ENCODE data around the gene AP5Z1.

AP5Z1 gene

DNA sequence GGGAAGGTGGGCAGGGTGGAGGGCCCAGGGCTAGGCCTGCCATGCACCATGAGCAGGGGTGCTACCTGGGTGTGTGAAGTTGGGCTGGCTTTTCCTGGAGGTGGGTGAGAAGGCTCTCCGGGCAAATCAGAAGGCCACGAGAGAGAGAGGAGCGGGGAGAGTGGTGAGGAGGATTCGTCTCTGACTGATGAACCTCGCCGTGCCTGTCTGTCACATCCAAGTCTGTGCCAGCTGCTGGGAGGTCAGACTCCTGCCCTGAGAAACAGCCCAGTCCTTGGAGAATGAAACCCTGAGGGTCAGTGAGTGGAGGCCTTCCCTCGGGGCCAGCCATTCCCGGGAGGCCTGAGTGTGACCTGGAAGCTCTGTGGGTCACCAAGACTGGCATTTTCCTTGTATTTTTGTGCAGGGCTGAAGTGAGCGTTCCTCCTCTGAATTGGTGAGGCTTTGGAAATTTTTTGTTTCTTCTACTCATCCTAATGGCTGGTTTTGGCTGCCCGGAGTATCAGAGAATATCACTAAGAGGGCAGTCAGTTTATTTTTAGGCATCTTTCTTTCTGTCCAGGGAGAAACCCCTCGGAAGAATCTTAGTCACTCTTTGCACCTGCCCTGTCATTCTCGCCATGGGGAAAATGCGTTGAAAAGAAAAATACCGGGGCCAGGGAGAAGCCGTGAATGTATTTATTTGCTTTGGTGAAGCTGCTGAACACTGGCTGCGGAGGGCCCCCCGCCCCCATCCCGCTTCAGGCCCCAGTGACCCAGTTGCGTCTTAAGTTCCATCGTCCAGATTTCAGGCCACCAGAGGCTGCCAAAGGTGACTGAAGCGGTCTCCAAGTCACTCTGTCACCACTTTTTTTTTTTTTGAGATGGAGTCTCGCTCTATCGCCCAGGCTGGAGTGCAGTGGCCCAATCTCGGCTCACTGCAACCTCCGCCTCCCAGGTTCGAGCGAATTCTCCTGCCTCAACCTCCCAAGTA, 6.5 kb upstream of the AP5Z1 start:
- DNase-seq, result no peak

DNA sequence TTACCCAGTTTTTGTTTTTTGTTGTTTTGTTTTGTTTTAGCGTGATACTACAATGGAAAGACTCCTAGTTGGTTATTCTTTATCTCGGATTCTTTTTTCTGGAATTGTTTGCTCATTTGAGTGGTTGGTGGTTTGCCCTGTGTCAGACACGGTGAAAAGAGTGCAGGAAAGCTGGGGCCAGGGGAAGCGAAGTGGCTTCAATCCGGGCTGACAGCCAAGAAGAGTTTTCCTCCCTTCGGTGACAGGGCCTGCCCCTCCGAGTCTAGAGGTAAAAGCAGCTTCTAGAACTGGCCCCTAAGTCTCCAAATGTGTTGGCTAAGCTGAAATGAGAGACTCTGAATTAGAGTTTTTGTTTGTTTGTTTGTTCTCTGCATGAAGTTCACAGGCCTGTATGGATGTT, 5.7 kb upstream of the AP5Z1 start:
- DNase-seq, result no peak

DNA sequence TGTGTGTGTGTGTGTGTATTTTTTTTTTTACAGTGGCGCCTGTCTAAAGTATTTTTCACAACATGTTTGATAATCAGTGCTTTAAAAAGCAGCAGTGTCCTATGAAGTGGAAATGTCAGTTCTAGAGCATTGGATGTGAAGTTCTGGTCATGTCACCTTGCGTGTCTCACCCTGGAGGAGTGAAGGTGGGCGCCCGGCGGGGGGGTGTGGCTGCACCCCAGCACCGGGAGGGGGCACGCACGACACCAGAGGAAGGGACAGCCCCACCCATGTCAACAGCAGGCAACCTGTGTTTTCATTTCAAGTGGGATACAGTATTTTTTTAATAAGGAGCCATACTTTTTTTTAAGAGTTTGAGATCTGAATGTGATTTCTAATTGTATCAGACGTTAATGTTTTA, 4.5 kb upstream of the AP5Z1 start:
- DNase-seq, result no peak

DNA sequence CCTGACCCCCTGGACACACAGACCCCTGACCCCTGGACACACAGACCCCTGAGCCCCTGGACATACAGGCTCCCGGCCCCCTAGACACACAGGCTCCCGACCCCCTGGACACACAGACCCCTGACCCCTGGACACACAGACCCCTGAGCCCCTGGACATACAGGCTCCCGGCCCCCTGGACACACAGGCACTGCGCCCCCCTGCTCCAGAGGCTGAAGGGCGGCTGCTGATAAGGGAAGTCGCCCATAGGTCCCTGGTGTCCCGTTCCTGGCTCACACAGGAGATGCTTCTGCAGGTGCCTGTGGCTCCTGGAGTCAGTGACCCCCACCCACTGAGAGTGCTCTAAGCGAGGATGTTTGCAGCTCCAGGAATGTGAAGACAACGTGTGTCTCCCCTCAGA, 3.7 kb upstream of the AP5Z1 start:
- no peak for DNase-seq

DNA sequence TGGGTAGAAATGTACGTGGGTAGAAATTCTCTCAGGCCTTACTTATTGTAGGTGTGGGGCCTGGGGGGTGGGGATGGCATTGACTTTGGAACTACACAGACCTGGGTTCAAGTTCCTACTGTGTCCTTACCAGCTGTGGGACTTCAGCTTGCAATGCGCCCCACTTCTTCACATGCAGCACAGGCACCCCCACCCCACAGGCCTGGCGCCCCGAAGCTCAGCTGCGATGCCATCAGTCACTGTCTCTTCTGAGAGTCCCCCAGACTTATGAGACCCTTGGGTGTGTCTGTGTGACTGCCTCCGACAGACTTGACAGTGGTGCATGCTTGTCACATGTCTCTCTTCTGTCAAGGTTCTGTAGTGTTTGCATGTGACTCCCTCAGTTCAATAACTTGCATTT, 3.1 kb upstream of the AP5Z1 start:
- DNase-seq, result no peak

DNA sequence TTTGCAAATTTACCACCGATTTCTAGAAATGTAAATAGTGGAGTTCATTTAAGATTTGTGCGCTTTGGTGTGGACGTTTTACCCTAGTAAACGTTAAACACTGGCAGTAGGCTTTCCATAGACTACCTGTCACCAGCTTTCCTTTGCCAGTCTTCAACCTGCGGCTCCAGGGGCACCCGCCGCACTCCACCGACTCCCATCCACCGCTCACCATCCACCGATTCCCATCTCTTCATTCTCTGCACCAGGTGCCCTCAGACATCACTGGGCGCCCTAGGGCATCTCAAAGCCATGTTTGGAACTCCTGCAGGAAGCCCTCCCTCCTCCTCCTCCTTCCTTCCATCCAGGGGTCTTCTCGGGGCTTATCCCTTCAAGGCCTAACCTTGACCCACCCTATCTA, 1.4 kb upstream of the AP5Z1 start:
- no peak for DNase-seq

DNA sequence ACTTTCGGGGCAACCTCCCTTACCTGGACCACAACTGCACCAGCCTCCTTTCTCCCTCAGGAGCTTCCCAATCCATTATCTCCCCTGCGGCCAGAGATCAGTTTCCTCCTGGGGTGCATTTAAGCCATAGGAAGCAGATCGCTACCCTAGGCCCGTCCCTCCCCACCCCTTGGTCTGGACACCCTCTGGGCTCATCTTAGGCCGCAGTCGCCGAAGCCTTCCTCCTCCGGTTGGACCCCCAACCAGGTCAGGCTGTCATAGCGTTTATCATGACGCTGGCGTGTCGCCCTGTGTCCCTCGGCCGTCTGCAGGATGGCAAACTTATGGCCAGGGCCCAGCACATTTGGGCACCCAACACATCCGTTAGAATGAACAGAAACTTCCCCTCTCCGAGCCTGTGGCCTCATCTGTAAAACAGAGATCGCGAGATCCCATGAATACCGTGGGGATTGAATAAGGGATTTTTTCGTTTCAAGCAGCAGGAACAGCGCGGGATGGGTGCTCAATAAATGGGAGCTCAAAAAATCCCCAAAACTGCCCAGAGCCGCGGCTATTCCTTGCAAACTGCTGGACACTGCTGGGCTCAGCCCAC, 669 bp upstream of the AP5Z1 start:
- DNase-seq, result no peak

DNA sequence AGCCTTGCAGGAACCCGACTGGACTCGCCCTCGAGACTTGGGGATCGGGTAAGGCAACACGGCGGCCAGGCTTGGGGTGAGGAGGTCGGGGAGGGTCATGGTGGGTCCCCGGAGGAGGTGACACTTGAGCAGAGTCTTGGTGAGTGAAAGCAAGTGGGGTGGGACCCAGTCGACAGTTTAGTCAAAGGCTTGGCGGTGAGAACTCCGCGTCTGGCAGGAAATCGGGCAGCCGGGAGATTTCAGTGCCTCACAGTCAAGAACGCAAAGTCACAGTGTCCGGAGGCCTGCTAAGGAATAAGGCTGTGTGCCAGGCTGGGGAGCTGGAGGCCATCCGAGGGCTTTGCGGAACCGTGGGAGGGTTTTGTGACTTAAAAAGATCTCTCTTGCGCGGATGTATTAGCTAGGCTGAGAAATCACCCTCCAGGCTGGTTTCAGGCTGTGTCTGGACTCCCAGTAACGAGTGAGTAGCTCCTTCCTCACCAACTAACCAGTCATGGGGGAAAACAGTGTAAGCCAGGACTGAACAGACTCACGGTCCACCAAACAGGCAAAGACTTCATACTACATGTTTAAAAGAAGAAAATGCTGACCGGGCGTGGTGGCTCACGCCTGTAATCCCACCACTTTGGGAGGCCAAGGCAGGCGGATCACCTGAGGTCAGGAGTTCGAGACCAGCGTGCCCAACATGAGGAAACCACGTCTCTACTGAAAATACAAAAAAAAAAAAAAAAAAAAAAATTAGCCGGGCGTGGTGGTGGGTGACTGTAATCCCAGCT, 613 bp downstream of the AP5Z1 start:
- DNase-seq, result no peak

DNA sequence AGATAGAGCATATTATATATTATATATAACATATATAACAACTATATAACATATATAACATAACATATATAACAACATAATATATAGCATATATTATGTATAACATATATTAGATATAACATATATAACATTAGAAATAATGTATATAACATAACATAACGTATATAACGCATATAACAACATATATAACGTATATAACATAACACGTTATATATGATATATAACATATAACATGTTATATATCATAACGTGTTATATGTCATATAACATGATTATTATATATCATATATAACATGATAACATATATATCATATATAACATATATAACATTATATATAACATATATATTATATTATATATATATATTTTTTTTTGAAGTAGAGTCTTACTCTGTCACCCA, 3.7 kb downstream of the AP5Z1 start:
- no peak for DNase-seq

DNA sequence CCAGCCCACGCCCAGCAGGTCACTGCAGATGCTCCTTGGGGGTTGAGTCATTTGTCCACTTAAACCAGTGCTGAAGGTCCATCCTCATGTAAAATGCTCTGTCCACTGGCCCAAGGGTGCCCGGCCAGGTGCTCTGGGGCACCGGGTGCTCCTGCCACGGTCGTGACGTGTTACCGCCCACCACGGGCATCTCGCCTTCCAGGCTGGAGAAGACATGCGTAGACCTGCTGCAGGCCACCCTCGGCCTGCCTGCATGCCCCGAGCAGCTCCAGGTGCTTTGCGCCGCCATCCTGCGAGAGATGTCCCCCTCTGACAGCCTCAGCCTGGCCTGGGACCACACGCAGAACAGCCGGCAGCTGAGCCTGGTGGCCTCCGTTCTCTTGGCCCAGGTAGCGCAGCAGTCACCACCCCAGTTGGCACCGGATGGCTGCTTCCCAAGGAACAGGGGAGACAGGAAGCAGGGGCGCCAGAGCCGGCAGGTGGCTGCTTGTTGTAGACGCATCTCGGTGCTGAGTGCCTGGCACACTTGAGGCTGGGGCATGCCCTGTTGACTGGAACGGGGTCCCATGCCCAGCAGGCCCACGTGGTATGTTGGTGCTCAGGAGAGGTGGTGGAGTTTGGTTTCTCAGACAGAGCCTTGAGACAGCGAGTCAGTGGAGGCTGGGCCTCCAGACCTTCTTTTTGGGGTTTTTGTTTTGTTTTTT, 6.1 kb downstream of the AP5Z1 start:
- no peak for DNase-seq

DNA sequence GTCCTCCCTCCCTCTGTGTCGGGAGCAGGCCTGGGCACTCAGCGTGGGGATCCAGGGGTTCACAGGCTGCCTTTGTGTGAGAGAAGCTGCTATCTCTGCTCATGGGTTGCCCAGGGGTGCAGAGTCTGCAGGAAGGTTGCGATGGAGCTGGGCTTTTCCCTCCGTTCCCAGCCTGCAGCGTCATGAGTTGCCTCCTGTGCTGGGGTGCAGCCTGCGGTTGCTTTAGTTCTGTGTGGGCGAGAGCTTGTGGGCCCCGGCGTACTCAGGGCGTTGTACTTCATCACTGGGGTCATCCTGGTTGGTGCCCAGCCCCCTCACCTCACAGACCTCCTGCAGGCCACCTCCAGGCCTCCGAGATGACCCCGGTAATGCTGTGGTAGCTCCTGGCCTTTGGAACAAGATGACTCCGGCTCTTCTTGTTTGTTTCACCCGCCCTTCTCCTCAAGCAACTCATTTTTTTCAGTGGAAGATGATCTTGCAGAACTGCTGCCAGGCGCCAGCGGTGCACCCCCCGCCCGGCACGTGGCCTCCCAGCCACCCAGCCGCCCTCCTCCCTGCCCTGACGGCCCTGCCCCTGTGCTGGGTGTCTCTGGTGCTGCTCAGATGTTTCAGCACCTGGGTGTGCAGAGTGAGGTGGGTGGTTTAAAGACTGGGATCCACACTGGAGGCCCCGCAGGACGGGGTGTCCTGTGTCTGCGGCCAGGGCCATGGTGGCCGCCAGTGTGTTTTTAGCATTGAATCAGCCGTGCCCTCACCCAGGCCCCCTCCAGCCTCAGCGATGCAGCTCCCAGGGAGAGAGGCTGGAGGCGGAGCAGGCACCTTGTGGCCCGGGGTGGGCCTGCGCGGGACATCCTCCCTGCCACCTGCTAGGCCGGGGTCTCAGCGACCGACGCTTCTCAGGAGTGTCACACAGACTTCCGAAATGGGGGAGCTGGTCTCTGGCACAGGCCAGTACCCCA, 7.2 kb downstream of the AP5Z1 start:
- DNase-seq, result no peak

DNA sequence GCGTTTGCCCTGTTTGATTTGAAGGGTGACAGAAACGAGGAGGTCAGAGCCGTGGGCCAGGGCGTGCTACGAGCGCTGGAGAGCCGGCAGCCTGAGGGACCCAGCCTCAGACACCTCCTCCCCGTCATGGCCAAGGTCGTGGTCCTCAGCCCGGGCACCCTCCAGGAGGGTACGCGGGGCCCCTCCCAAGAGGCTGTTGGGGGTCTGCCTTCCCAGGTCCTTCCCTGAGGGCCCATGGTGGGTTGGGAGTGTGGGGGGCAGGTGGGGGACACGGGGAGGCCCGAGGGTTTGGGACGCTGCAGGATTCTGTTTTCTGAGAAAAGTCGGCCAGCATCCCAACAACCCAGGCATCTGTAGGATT, 7.8 kb downstream of the AP5Z1 start:
- DNase-seq, result no peak

DNA sequence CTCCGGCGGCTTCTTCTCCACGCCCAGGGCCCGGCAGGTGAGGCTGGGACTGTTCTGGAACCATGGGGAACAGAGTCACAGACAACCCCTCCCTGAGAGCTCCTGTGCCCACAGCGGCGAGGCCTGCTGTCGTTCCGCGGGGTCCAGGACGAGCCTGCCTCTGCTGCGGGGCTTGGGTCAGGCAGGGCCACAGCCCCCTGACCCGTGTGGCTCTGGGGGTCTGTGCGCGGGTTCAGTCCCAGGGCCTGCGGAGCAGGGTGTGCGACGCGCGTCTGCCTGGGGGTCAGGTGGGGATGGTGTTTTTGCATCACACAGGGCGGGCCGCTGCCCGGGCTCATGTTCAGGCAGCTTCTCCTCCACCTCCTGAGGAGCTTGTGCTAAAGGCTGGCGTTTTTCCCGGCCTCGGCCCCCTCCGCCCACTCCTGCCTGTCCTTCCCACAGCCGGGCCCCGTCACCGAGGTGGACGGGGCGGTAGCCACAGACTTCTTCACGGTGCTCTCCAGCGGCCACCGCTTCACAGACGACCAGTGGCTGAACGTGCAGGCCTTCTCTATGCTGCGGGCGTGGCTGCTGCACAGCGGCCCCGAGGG, 8.4 kb downstream of the AP5Z1 start:
- DNase-seq, result no peak

DNA sequence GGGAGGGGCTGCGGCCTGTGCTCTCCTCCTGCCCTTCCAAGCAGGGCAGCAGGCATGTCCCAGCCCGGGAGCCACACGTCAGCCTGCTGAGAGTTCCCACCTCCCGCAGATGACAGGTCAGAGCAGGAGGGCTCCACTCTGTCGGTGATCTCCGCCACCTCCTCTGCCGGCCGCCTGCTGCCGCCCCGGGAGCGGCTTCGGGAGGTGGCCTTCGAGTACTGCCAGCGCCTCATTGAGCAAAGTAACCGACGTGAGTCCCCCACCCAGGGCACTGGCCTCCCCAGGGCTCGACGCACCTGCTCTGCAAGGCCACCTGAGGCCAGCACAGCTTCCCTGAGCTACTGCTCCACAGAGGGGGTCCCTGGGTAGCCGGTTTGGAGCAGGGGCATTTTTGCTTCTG, 9.4 kb downstream of the AP5Z1 start:
- DNase-seq, result no peak

DNA sequence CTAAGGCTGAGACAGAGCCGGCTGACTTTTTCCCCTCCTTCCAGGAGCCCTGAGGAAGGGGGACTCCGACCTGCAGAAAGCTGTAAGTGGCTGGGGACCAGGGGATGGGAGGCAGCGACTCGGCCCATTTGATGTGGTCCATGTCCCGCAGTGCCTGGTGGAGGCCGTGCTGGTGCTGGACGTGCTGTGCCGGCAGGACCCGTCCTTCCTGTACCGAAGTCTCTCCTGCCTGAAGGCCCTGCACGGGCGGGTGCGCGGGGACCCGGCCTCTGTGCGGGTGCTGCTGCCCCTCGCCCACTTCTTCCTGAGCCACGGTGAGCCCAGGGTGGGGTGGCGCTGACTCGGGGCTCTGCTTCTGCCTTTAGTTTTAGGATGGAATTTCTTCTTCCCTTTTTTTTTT, 9.9 kb downstream of the AP5Z1 start:
- DNase-seq, result no peak

DNA sequence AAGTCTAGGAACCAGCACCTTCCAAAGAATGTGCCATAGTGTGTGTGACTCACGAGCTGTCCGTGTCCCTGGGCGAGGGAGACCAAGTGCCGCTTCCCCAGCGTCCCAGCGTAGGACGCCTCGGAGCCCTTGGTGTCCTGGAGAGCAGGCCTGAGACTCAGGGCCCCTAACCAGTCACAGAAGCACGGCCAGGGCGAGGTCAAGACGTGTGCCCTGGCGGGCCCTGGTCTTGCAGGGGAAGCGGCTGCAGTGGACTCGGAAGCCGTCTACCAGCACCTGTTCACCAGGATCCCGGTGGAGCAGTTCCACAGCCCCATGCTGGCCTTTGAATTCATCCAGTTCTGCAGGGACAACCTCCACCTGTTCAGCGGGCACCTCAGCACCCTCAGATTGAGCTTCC, 10.6 kb downstream of the AP5Z1 start:
- no peak for DNase-seq

DNA sequence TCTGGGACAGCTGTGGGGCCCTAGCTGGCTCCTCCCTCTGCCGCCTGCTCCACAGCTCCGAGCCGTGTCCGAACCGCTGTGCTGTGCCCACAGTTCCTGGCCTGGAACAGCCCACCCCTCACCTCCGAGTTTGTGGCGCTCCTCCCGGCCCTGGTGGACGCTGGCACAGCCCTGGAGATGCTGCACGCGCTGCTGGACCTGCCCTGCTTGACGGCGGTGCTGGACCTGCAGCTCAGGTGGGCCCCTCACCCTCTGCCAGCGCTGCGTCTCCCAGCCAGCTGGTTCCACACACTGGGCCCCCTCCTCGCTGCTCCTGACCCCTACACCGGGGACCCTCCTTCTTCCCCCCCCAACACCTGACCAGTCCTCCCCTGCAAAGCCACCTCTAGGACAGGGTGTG, 12.1 kb downstream of the AP5Z1 start:
- DNase-seq, result no peak

DNA sequence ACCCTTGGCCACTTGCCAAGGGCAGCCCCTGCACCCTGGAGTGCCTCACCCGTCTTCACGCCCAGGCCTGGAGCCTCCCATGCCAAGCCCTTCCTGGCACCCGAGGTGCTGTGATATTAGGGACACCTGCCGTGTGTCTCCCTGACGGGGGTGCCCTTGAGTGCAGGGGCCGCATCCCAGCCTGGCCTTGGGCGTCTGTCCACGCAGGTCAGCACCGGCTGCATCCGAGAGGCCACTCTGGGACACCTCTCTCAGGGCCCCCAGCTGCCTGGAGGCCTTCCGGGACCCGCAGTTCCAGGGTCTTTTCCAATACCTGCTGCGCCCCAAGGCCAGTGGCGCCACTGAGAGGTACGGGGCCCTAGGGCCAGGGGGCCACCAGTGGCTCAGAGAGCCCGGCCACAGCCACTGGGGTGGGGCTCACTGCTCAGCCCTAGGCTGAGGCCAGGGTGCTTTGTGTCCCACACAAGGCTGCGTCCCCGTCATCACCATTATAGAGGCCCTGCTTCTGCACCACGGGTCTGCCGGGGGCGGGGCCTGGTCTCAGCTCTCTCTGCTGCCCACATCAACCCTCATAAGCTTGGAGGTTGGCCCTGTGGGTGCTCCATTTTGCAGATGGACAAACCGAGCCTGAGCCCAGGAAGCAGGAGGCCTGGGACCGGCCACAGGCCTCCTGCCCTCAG, 12.7 kb downstream of the AP5Z1 start:
- DNase-seq, result no peak

DNA sequence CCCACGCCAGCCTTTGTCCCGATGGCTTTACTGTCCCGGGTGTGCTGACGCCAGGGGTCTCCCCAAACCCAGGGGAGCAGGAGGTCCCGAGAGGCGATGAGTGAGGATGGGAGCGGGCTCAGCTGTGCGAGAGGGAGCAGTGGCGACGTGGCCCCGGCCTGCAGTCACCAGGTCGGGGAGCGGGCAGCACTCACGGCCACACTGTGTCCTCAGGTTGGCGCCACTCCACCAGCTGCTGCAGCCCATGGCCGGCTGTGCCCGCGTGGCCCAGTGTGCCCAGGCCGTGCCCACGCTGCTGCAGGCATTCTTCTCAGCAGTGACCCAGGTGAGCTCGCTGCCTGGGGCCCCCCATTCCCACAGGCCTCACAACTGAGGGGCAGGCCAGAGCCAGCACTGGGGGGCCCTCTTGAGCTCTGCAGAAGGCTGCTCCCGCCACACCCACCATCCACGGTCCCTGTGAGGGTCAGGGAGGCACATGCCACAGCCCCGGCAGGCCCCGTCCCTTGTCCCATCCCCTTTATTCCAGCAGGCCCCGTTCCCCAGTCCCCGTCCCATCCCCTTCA, 13.3 kb downstream of the AP5Z1 start:
- no peak for DNase-seq

DNA sequence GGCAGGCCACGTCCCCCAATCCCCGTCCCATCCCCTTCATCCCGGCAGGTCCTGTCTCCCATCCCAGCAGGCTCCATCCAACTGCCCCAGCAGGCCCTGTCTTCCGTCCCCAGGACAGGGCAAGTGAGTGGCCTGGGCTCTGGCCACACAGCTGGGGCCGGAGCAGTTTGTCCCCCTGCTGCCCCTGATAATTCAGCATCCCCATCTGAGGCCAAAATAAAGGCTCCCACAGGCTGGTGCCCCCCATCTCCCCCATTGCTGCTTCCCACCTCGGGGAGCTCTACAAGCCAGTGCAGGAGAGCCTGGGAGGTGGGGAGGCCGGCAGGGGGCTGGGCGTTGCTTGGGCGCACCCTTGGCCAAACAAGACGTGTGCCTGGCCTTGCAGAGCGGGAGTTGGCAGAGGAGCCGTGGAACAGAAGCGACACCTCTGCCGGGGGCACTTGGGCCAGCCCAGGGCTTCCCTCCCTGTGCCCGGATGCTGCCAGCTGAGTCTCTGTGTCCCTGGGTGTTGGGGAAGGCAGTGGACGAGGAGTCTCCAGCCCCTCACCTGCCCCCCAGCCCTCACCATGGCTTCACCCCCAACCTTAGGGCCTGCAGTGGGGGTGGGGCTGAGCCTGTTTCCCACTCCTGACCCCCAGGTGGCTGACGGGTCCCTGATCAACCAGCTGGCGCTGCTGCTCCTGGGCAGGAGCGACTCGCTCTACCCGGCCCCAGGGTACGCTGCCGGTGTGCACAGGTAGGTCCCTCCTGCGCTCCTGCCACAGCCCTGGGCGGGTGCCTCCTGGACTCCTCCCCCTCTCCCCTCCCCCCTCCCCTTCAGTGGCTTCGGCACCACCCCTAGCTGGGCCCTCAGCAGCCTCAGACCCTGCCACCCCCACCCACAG, 14.0 kb downstream of the AP5Z1 start:
- DNase-seq, result no peak

Data from NK-92 treated with Interleukin-12 subunit alpha and Interleukin-12 subunit beta, amount 100 ng/mL, for 24 hours (cell line).